Naive thymus-derived CD4-positive, alpha-beta T cell (primary cell): ENCODE results near the gene COLEC11. TPM values are rescaled to one million over a fixed set of nuclear protein-coding genes. Genes with fewer than 3 reads are reported as not detected.
A peak's percentile ranks its signal among the peaks of the same experiment; 100 is the strongest.

Experiments
- ATAC-seq: fragments of 150-1000 bp; cut with Tn5 transposase; 2 replicates; pipeline ENCODE4 v1.10.0; 2021; ENCODE audit warnings: mild to moderate bottlenecking, moderate library complexity
- CTCF ChIA-PET: fragments of 350-600 bp; sonication (Branson Sonifier 250); formaldehyde crosslinking; loops from one replicate; lab custom pipeline; 2021; ENCODE audit warnings: antibody characterized with exemption; lab: Charles Lee
- POLR2A ChIA-PET: fragments of 350-600 bp; sonication (Branson Sonifier 250); formaldehyde crosslinking; loops from one replicate; lab custom pipeline; 2021; ENCODE audit warnings: antibody characterized with exemption, inconsistent platforms; lab: Charles Lee
- DNase-seq, 9 donors: peaks; one replicate each; pipeline versions ENCODE4 v3.0.0 to v3.0.0-alpha.2; 2020 to 2022; ENCODE audit warnings: mixed read lengths in 1 of 9
- H3K27ac ChIP-seq: one replicate; pipeline ENCODE4 v1.7.0; 2013; ENCODE audit warnings: mild to moderate bottlenecking, low read depth, low read length, moderate library complexity
- H3K27me3 ChIP-seq, 2 donors: one replicate each; pipeline ENCODE4 v1.7.0; 2013; ENCODE audit warnings: low read length in 2 of 2, mild to moderate bottlenecking in 2 of 2, moderate library complexity in 2 of 2; ENCODE audit not compliant: control insufficient read depth in 2 of 2, insufficient read depth in 2 of 2
- H3K36me3 ChIP-seq, 3 experiments: 1 replicate in 2 of 3; 2 replicates in 1 of 3; pipeline ENCODE4 v1.7.0; 2013; ENCODE audit warnings: low read length in 3 of 3, mild to moderate bottlenecking in 3 of 3, moderate library complexity in 1 of 3; ENCODE audit not compliant: insufficient read depth in 3 of 3, control insufficient read depth in 2 of 3
- H3K4me1 ChIP-seq, 2 donors: one replicate each; pipeline ENCODE4 v1.7.0; 2013; ENCODE audit warnings: low read length in 2 of 2, mild to moderate bottlenecking in 2 of 2, moderate library complexity in 1 of 2; ENCODE audit not compliant: control insufficient read depth in 2 of 2, insufficient read depth in 2 of 2
- H3K4me3 ChIP-seq: 2 replicates; pipeline ENCODE4 v1.7.0; 2013; ENCODE audit warnings: mild to moderate bottlenecking, low read length
- H3K9me3 ChIP-seq, 3 experiments: 1 replicate in 2 of 3; 2 replicates in 1 of 3; pipeline ENCODE4 v1.7.0; 2013; ENCODE audit warnings: low read length in 3 of 3; ENCODE audit not compliant: control insufficient read depth in 2 of 3
- H3K27ac Mint-ChIP-seq, 9 donors: one replicate each; pipeline ENCODE4 v1.8.0; 2020 to 2022; ENCODE audit warnings: mixed read lengths in 9 of 9, mild to moderate bottlenecking in 8 of 9, moderate library complexity in 5 of 9, inconsistent platforms in 2 of 9
- H3K27me3 Mint-ChIP-seq, 5 donors: one replicate each; pipeline ENCODE4 v1.8.0; 2021 to 2022; ENCODE audit warnings: mixed read lengths in 5 of 5, mild to moderate bottlenecking in 1 of 5
- H3K36me3 Mint-ChIP-seq, 5 donors: one replicate each; pipeline ENCODE4 v1.8.0; 2020 to 2022; ENCODE audit warnings: mixed read lengths in 5 of 5, mild to moderate bottlenecking in 3 of 5, inconsistent platforms in 1 of 5
- H3K4me1 Mint-ChIP-seq, 7 donors: one replicate each; pipeline ENCODE4 v1.8.0; 2020 to 2022; ENCODE audit warnings: mixed read lengths in 7 of 7, mild to moderate bottlenecking in 3 of 7, inconsistent platforms in 1 of 7
- H3K4me3 Mint-ChIP-seq, 10 donors: one replicate each; pipeline ENCODE4 v1.8.0; 2020 to 2022; ENCODE audit warnings: mild to moderate bottlenecking in 10 of 10, mixed read lengths in 10 of 10, moderate library complexity in 6 of 10, inconsistent platforms in 2 of 10
- H3K9me3 Mint-ChIP-seq, 11 donors: one replicate each; pipeline ENCODE4 v1.8.0; 2020 to 2022; ENCODE audit warnings: mixed read lengths in 11 of 11, mild to moderate bottlenecking in 4 of 11, inconsistent platforms in 1 of 11, moderate library complexity in 1 of 11
- intact Hi-C, 2 donors: fragments of 100-400 bp; cut with micrococcal nuclease; formaldehyde crosslinking; loops; one replicate each; pipeline ENCODE4 v1.15.1; 2023
- polyA plus RNA-seq, 2 donors: library from polyadenylated mRNA; unstranded; fragments of 300-500 nt; fragmentation: Illumina TruSeq; gene quantifications; one replicate each; pipeline ENCODE4 v1.2.3, GENCODE V29; 2021
- total RNA-seq, 6 experiments: library from RNA in 5 of 6; stranded (reverse) in 5 of 6; gene quantifications; 1 replicate in 5 of 6; 2 replicates in 1 of 6; pipeline ENCODE4 v1.2.3 and lab custom pipeline; 2021 to 2026

COLEC11 gene
- total and polyA plus RNA-seq, 7 experiments from 2014 or later = 0.46 to 0.48 TPM; not detected in 5

GRCh38 chr2:3628241-3628679 is 33.3 kb downstream of the COLEC11 start:
- Mint-ChIP-seq H3K27ac (no peak overlapping the region), H3K27me3 (peaks cover 0 to 11% (median 5%) of the 10 kb centered on the region in 5 donors), H3K9me3 (peaks cover 0 to 1% (median 0%) of the 10 kb centered on the region in 11 donors), H3K4me1 (peaks cover 0 to 1% (median 0%) of the 10 kb centered on the region in 7 donors), H3K4me3 (no peak overlapping the region), H3K36me3 (peaks cover 0 to 4% (median 0%) of the 10 kb centered on the region in 5 donors)
- ChIA-PET CTCF (no interaction called here), POLR2A (no interaction called here)
- Histone ChIP-seq H3K27ac (no peak overlapping the region), H3K36me3 (no peaks in the 10 kb centered on the region), H3K4me1 (no peaks in the 10 kb centered on the region), H3K9me3 (no peaks in the 10 kb centered on the region), H3K4me3 (no peak overlapping the region), H3K27me3 (no peaks in the 10 kb centered on the region)
- peak; percentile 18 for ATAC-seq
- peak in 1 of 9 donors; percentile 9 for DNase-seq
- intact Hi-C loops = no loop called here

DNA sequence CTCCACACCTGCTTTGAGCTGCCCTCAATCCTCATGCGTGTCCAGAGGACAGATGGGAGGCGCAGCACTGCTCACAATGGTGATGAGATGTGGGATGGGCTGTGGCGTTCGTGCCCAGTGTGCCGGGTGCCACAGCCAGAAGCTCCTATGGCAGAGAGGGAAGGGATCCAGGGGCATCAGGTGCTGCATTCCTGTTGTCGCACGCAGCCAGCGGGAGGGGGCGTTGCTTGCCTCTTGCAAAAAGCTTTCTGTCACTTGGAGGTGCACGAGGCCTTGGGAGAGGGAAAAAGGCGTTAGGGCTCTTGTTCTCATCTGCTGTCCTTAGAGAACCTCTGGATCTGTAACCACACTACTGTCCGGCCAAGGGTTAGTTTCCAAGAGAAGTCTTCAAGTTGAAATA is 33.9 kb downstream of the COLEC11 start:
- peaks cover 0 to 4% (median 0%) of the 10 kb centered on the region in 5 donors for H3K36me3 Mint-ChIP-seq
- peaks cover 0 to 1% (median 0%) of the 10 kb centered on the region in 7 donors for H3K4me1 Mint-ChIP-seq
- intact Hi-C loops = no loop called here
- no peaks in the 10 kb centered on the region for H3K9me3 ChIP-seq
- DNase-seq = peak in 1 of 9 donors; percentile 19
- H3K27ac Mint-ChIP-seq = no peak overlapping the region
- no peak overlapping the region for H3K4me3 Mint-ChIP-seq
- no peaks in the 10 kb centered on the region for H3K27me3 ChIP-seq
- H3K4me1 ChIP-seq = no peaks in the 10 kb centered on the region
- no peak overlapping the region for H3K27ac ChIP-seq
- CTCF ChIA-PET = no interaction called here
- no peaks in the 10 kb centered on the region for H3K36me3 ChIP-seq
- ATAC-seq = no peak
- H3K27me3 Mint-ChIP-seq = peaks cover 0 to 11% (median 5%) of the 10 kb centered on the region in 5 donors
- POLR2A ChIA-PET = no interaction called here
- no peak overlapping the region for H3K4me3 ChIP-seq
- no peaks in the 10 kb centered on the region for H3K9me3 Mint-ChIP-seq

GRCh38 chr2:3630631-3631030 is 35.7 kb downstream of the COLEC11 start:
- ChIA-PET POLR2A (no interaction called here), CTCF (no interaction called here)
- ATAC-seq (no peak), DNase-seq (peak in 1 of 9 donors; percentile 8)
- Histone ChIP-seq H3K36me3 (no peaks in the 10 kb centered on the region), H3K4me3 (no peak overlapping the region), H3K27me3 (no peaks in the 10 kb centered on the region), H3K27ac (no peak overlapping the region), H3K9me3 (no peaks in the 10 kb centered on the region), H3K4me1 (no peaks in the 10 kb centered on the region)
- H3K36me3 Mint-ChIP-seq = peaks cover 0 to 4% (median 0%) of the 10 kb centered on the region in 5 donors
- intact Hi-C loops = no loop called here
- H3K4me3 Mint-ChIP-seq = no peak overlapping the region
- no peaks in the 10 kb centered on the region for H3K9me3 Mint-ChIP-seq
- no peak overlapping the region for H3K27ac Mint-ChIP-seq
- H3K27me3 Mint-ChIP-seq = peaks cover 0 to 12% (median 6%) of the 10 kb centered on the region in 5 donors
- H3K4me1 Mint-ChIP-seq = peaks cover 0 to 1% (median 0%) of the 10 kb centered on the region in 7 donors

DNA sequence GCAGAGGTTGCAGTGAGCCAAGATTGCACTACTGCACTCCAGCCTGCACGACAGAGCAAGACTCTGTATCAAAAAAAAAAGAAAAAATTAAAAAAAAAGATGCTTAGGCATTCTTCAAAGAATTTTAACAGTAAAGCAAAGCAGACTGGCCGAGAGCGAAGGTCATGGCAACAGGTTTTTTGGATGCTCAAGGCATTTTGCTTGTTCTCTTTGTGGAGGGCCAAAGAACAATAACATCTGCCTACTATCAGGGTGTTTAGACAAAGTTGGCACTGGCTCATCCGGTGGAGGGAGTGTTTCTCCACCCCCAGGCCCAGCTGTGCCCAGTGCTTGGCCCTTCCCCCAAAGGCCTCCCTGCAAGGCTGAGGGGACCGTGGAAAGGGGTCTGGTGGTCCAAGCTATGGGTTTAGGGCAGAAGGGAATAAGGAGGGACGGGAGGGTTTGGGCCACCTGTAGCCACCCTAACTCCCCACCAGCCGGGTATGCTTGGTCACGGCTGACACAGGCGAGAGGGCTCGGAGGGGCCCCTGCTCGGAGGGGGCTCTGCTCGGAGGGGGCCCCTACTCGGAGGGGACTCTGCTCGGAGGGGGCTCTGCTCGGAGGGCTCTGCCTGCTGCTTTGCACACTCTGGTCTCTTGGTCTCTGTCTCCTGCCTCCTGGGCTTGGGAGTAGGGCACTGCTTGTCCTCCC is 36.4 kb downstream of the COLEC11 start:
- CTCF ChIA-PET = no interaction called here
- peaks cover 0 to 4% (median 0%) of the 10 kb centered on the region in 5 donors for H3K36me3 Mint-ChIP-seq
- H3K9me3 Mint-ChIP-seq = no peaks in the 10 kb centered on the region
- H3K4me1 Mint-ChIP-seq = peaks cover 0 to 1% (median 0%) of the 10 kb centered on the region in 7 donors
- ATAC-seq (no peak), DNase-seq (peak in 1 of 9 donors; percentile 13)
- H3K27ac ChIP-seq = no peak overlapping the region
- peaks cover 0 to 12% (median 6%) of the 10 kb centered on the region in 5 donors for H3K27me3 Mint-ChIP-seq
- no peak overlapping the region for H3K27ac Mint-ChIP-seq
- no peaks in the 10 kb centered on the region for H3K27me3 ChIP-seq
- no peaks in the 10 kb centered on the region for H3K36me3 ChIP-seq
- intact Hi-C loops = no loop called here
- no peak overlapping the region for H3K4me3 ChIP-seq
- POLR2A ChIA-PET = no interaction called here
- no peaks in the 10 kb centered on the region for H3K9me3 ChIP-seq
- no peak overlapping the region for H3K4me3 Mint-ChIP-seq
- H3K4me1 ChIP-seq = no peaks in the 10 kb centered on the region

- Mint-ChIP-seq H3K27ac (no peak overlapping the region), H3K36me3 (peaks cover 0 to 4% (median 0%) of the 10 kb centered on the region in 5 donors), H3K9me3 (no peaks in the 10 kb centered on the region), H3K4me1 (peaks cover 0 to 1% (median 0%) of the 10 kb centered on the region in 7 donors), H3K27me3 (peaks cover 0 to 14% (median 6%) of the 10 kb centered on the region in 5 donors), H3K4me3 (no peak overlapping the region)
- Histone ChIP-seq H3K27ac (no peak overlapping the region), H3K27me3 (no peaks in the 10 kb centered on the region), H3K4me1 (no peaks in the 10 kb centered on the region), H3K4me3 (no peak overlapping the region), H3K9me3 (no peaks in the 10 kb centered on the region), H3K36me3 (no peaks in the 10 kb centered on the region)
- ATAC-seq = no peak
- CTCF ChIA-PET = no interaction called here
- POLR2A ChIA-PET = no interaction called here
- peak in 1 of 9 donors; percentile 13 for DNase-seq
- intact Hi-C loops = no loop called here
These were observed 37.1 kb downstream of the COLEC11 start for GRCh38 chr2:3631851-3632659.

DNA sequence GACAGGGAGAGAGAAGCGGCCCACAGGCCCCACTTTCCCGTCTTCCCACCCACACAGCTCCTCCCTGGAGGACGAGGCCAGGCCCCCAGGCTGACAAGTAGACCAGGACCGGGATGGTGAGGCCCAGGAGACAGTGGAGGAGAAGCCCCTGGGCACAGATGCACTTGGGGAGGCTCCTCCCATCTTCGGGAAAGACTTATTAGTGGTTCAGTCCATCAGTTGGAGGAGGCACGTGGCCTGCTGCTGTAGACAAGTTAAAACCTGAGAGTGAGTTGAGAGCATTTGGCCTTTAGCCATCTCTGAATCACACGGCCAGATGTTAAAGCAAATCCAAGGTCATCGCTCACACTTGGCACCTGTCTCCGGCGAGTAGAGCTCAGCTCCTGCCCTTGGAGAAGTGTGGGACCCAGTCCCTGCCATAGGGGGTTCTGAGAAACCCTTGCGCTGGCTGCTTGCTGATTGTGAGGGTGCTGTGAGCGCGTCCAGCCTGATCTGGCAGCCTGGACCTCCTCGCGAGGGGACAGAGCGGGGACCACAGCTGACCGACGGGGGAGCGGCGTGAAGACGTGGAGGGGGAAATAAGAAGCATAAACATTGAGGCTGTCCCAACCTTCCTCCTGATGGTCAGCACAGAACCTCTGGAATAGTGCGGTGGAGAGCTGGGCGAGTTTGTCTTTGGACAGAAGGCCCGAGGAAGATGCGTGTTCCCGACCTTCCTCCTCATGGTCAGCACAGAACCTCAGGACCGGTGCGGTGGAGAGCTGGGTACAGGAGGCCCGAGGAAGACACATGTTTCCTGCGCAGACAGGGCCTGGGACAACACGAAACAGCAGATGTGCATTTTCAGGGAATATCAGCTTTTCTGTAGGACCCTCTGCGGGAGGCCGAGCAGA is 38.4 kb downstream of the COLEC11 start:
- intact Hi-C loops = no loop called here
- H3K27me3 ChIP-seq = no peaks in the 10 kb centered on the region
- Mint-ChIP-seq H3K9me3 (no peaks in the 10 kb centered on the region), H3K36me3 (no peaks in the 10 kb centered on the region), H3K27me3 (peaks cover 0 to 10% (median 0%) of the 10 kb centered on the region in 5 donors), H3K4me3 (no peak overlapping the region), H3K4me1 (peaks cover 0 to 1% (median 0%) of the 10 kb centered on the region in 7 donors), H3K27ac (no peak overlapping the region)
- H3K27ac ChIP-seq = no peak overlapping the region
- H3K4me1 ChIP-seq = no peaks in the 10 kb centered on the region
- no peak overlapping the region for H3K4me3 ChIP-seq
- no peaks in the 10 kb centered on the region for H3K9me3 ChIP-seq
- H3K36me3 ChIP-seq = no peaks in the 10 kb centered on the region
- ChIA-PET POLR2A (no interaction called here), CTCF (interaction anchor here (0.8 kb wide), 1 partner anchor 9 kb away, joined by 3 read pairs; no protein-coding TSS in a partner anchor)
- ATAC-seq = no peak
- DNase-seq = peak in 1 of 9 donors; percentile 12
